Stimulated activated CD8-positive, alpha-beta memory T cell treated with anti-CD3 and anti-CD28 coated beads, Interleukin-7, amount 100 ng/mL, for 1 hour (primary cell): Measurements from ENCODE around the gene UFD1.

ENCODE experiments used
- DNase-seq, 2 donors: peaks; one replicate each; pipeline ENCODE4 v3.0.0-alpha.2; 2020; ENCODE audit warnings: low read depth in 2 of 2

Gene UFD1

GRCh38 chr22:19424186-19424500, 54.9 kb downstream of the UFD1 start:
- DNase-seq: no peak

GRCh38 chr22:19422440-19423301, 56.3 kb downstream of the UFD1 start:
- DNase-seq: no peak

- no peak for DNase-seq
Measured at GRCh38 chr22:19420321-19420720, 58.7 kb downstream of the UFD1 start.

- DNase-seq: no peak
Measured at GRCh38 chr22:19419464-19420178, 59.4 kb downstream of the UFD1 start.

GRCh38 chr22:19419086-19419463, 59.9 kb downstream of the UFD1 start:
- no peak for DNase-seq

GRCh38 chr22:19412923-19413322, 66.1 kb downstream of the UFD1 start:
- DNase-seq: no peak

GRCh38 chr22:19412478-19412877, 66.5 kb downstream of the UFD1 start:
- no peak for DNase-seq

- no peak for DNase-seq
Measured at GRCh38 chr22:19411690-19412045, 67.3 kb downstream of the UFD1 start.

GRCh38 chr22:19410941-19411689, 67.9 kb downstream of the UFD1 start:
- no peak for DNase-seq

- DNase-seq: no peak
Measured at GRCh38 chr22:19407649-19408606, 71.1 kb downstream of the UFD1 start.

GRCh38 chr22:19406846-19407245, 72.1 kb downstream of the UFD1 start:
- no peak for DNase-seq

GRCh38 chr22:19406281-19406811, 72.6 kb downstream of the UFD1 start:
- DNase-seq: no peak

- no peak for DNase-seq
Measured at GRCh38 chr22:19405652-19406051, 73.3 kb downstream of the UFD1 start.

GRCh38 chr22:19405133-19405532, 73.9 kb downstream of the UFD1 start:
- no peak for DNase-seq

- DNase-seq: no peak
Measured at GRCh38 chr22:19404676-19405075, 74.3 kb downstream of the UFD1 start.

GRCh38 chr22:19402642-19403191, 76.3 kb downstream of the UFD1 start:
- no peak for DNase-seq

GRCh38 chr22:19401483-19401882, 77.5 kb downstream of the UFD1 start:
- DNase-seq: no peak

GRCh38 chr22:19400881-19401280, 78.1 kb downstream of the UFD1 start:
- DNase-seq: no peak
